Tibial nerve (tissue), 3 donors: ENCODE results near the gene WSB1.

Experiments
- POLR2A ChIP-seq, 2 donors: fragments of 450-650 bp; IDR thresholded peaks; one replicate each; pipeline ENCODE4 v1.6.1; 2017; ENCODE audit warnings: antibody characterized with exemption in 2 of 2, mild to moderate bottlenecking in 2 of 2, moderate library complexity in 2 of 2
- TF ChIP-seq, protein P1 (sequence below), 5 experiments: fragments of 200-600 bp in 3 of 5; fragments of 450-650 bp in 2 of 5; sonication (generic) in 3 of 5; IDR thresholded peaks; one replicate each; pipeline ENCODE4 v1.5.1; 2016 to 2019; ENCODE audit warnings: antibody characterized with exemption in 5 of 5, mild to moderate bottlenecking in 3 of 5, moderate library complexity in 2 of 5

DNA sequence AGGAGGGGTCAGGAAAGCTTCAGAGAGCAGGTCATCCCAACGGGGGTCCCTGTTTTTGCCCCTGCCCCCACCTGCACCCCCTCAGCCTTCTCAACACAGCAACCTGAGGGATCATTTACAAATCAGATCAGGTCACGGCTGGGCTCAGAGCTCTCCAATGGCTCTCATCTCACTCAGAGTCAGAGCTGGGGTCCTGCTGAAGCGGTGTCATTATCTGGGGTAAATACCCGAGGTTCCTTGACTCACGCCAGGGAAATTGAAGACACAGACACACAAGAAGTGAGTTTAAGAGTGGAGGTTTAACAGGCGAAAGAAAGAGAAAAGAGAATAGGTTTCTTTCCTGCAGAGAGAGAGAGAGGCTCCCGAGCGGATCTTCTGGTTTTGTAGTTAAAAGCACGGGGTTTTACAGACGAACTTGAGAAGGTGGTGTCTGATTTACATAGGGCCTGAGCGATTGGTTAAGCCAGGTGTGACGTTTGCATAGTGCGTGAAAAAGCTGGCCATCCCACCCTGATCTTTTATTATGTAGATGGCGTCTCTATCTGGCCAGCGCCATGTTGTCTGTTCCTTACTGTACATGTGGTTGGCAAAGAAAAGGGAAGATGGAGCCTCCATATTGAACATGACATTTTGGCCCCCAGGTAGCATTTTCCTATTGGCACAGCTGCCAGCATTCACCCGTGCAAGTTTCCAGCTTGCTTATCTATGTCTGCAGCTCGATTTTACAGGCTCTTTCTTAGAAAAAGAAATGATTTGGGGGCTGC is 51.4 kb downstream of the WSB1 start:
- TF ChIP-seq, protein P1, sequence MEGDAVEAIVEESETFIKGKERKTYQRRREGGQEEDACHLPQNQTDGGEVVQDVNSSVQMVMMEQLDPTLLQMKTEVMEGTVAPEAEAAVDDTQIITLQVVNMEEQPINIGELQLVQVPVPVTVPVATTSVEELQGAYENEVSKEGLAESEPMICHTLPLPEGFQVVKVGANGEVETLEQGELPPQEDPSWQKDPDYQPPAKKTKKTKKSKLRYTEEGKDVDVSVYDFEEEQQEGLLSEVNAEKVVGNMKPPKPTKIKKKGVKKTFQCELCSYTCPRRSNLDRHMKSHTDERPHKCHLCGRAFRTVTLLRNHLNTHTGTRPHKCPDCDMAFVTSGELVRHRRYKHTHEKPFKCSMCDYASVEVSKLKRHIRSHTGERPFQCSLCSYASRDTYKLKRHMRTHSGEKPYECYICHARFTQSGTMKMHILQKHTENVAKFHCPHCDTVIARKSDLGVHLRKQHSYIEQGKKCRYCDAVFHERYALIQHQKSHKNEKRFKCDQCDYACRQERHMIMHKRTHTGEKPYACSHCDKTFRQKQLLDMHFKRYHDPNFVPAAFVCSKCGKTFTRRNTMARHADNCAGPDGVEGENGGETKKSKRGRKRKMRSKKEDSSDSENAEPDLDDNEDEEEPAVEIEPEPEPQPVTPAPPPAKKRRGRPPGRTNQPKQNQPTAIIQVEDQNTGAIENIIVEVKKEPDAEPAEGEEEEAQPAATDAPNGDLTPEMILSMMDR (IDR thresholded peaks at IDR 0.05): no peak
- no peak for TF ChIP-seq POLR2A (IDR thresholded peaks at IDR 0.05)
